Stimulated activated effector memory CD8-positive, alpha-beta T cell treated with anti-CD3 and anti-CD28 coated beads, Interleukin-12 subunit alpha, Interleukin-12 subunit beta, amount 100 ng/mL, for 72 hours (primary cell): ENCODE measurements around the gene FBXW7.

Experiments
- ATAC-seq: fragments of 150-1000 bp; cut with Tn5 transposase; 2 replicates; pipeline ENCODE4 v1.10.0; 2021
- DNase-seq, 2 donors: peaks; one replicate each; pipeline ENCODE4 v3.0.0; 2021 to 2022; ENCODE audit warnings: low spot score in 2 of 2
- H3K27ac Mint-ChIP-seq: one replicate; pipeline ENCODE4 v1.8.0; 2022; ENCODE audit warnings: mild to moderate bottlenecking, mixed read lengths
- H3K36me3 Mint-ChIP-seq: one replicate; pipeline ENCODE4 v1.8.0; 2022; ENCODE audit warnings: mild to moderate bottlenecking, mixed read lengths
- H3K4me1 Mint-ChIP-seq: one replicate; pipeline ENCODE4 v1.8.0; 2022; ENCODE audit warnings: mixed read lengths
- H3K4me3 Mint-ChIP-seq: one replicate; pipeline ENCODE4 v1.8.0; 2022; ENCODE audit warnings: mild to moderate bottlenecking, mixed read lengths
- H3K9me3 Mint-ChIP-seq: one replicate; pipeline ENCODE4 v1.8.0; 2022; ENCODE audit warnings: mixed read lengths

FBXW7 gene

GRCh38 chr4:152508818-152509217, 27.1 kb downstream of the FBXW7 start:
- Mint-ChIP-seq H3K4me3 (no peak overlapping the region), H3K36me3 (peaks cover 17% of the 10 kb centered on the region), H3K4me1 (peaks cover 34% of the 10 kb centered on the region), H3K27ac (no peak overlapping the region), H3K9me3 (no peaks in the 10 kb centered on the region)
- DNase-seq (no peak), ATAC-seq (no peak)

GRCh38 chr4:152508386-152508785, 27.5 kb downstream of the FBXW7 start:
- DNase-seq = no peak
- Mint-ChIP-seq H3K4me3 (no peak overlapping the region), H3K27ac (no peak overlapping the region), H3K36me3 (peaks cover 17% of the 10 kb centered on the region), H3K4me1 (peaks cover 34% of the 10 kb centered on the region), H3K9me3 (no peaks in the 10 kb centered on the region)
- no peak for ATAC-seq

- no peak overlapping the region for H3K27ac Mint-ChIP-seq
- peaks cover 19% of the 10 kb centered on the region for H3K4me1 Mint-ChIP-seq
- H3K4me3 Mint-ChIP-seq = no peak overlapping the region
- peaks cover 17% of the 10 kb centered on the region for H3K36me3 Mint-ChIP-seq
- H3K9me3 Mint-ChIP-seq = no peaks in the 10 kb centered on the region
- ATAC-seq (no peak), DNase-seq (no peak)
Measured at GRCh38 chr4:152503653-152504290, 32.1 kb downstream of the FBXW7 start.

- Mint-ChIP-seq H3K4me3 (no peak overlapping the region), H3K9me3 (no peaks in the 10 kb centered on the region), H3K27ac (peak overlapping the region; percentile 8), H3K36me3 (peaks cover 3% of the 10 kb centered on the region), H3K4me1 (peaks cover 29% of the 10 kb centered on the region)
- DNase-seq = no peak
- peak; percentile 92 for ATAC-seq
Measured at GRCh38 chr4:152501846-152502536, 33.9 kb downstream of the FBXW7 start.

- ATAC-seq = peak; percentile 76
- no peak overlapping the region for H3K27ac Mint-ChIP-seq
- H3K4me1 Mint-ChIP-seq = peaks cover 37% of the 10 kb centered on the region
- no peaks in the 10 kb centered on the region for H3K9me3 Mint-ChIP-seq
- H3K4me3 Mint-ChIP-seq = no peak overlapping the region
- peak; percentile 46 to 62 for DNase-seq
- H3K36me3 Mint-ChIP-seq = no peaks in the 10 kb centered on the region
Measured at GRCh38 chr4:152500800-152501434, 35.0 kb downstream of the FBXW7 start.

- Mint-ChIP-seq H3K27ac (no peak overlapping the region), H3K4me1 (peaks cover 43% of the 10 kb centered on the region), H3K36me3 (no peaks in the 10 kb centered on the region), H3K9me3 (no peaks in the 10 kb centered on the region), H3K4me3 (no peak overlapping the region)
- DNase-seq = no peak
- no peak for ATAC-seq
Measured at GRCh38 chr4:152500275-152500674, 35.6 kb downstream of the FBXW7 start.

GRCh38 chr4:152499344-152499743, 36.5 kb downstream of the FBXW7 start:
- peaks cover 44% of the 10 kb centered on the region for H3K4me1 Mint-ChIP-seq
- no peaks in the 10 kb centered on the region for H3K9me3 Mint-ChIP-seq
- no peaks in the 10 kb centered on the region for H3K36me3 Mint-ChIP-seq
- DNase-seq (no peak), ATAC-seq (no peak)
- no peak overlapping the region for H3K27ac Mint-ChIP-seq
- H3K4me3 Mint-ChIP-seq = no peak overlapping the region

GRCh38 chr4:152494020-152494419, 41.9 kb downstream of the FBXW7 start:
- ATAC-seq = no peak
- H3K4me3 Mint-ChIP-seq = no peak overlapping the region

GRCh38 chr4:152488246-152488645, 47.6 kb downstream of the FBXW7 start:
- Mint-ChIP-seq H3K4me3 (no peak overlapping the region), H3K27ac (no peak overlapping the region), H3K9me3 (no peaks in the 10 kb centered on the region), H3K4me1 (peaks cover 33% of the 10 kb centered on the region), H3K36me3 (peaks cover 7% of the 10 kb centered on the region)
- DNase-seq = no peak
- no peak for ATAC-seq

More at GRCh38 chr4:152494020-152494419, 41.9 kb downstream of the FBXW7 start:
- H3K27ac Mint-ChIP-seq = no peak overlapping the region
- H3K4me1 Mint-ChIP-seq = peaks cover 58% of the 10 kb centered on the region
- DNase-seq = no peak
- no peaks in the 10 kb centered on the region for H3K9me3 Mint-ChIP-seq
- H3K36me3 Mint-ChIP-seq = peaks cover 7% of the 10 kb centered on the region

GRCh38 chr4:152486429-152487389, 49.2 kb downstream of the FBXW7 start:
- no peak for DNase-seq
- H3K4me3 Mint-ChIP-seq = peak overlapping the region; percentile 17
- no peak for ATAC-seq
- H3K9me3 Mint-ChIP-seq = no peaks in the 10 kb centered on the region
- H3K27ac Mint-ChIP-seq = peak overlapping the region; percentile 54
- no peaks in the 10 kb centered on the region for H3K36me3 Mint-ChIP-seq
- H3K4me1 Mint-ChIP-seq = peaks cover 25% of the 10 kb centered on the region

- no peaks in the 10 kb centered on the region for H3K9me3 Mint-ChIP-seq
- peak; percentile 100 for ATAC-seq
- peak overlapping the region; percentile 54 for H3K27ac Mint-ChIP-seq
- no peaks in the 10 kb centered on the region for H3K36me3 Mint-ChIP-seq
- H3K4me3 Mint-ChIP-seq = peak overlapping the region; percentile 17
- DNase-seq = peak; percentile 10 to 64
- peaks cover 25% of the 10 kb centered on the region for H3K4me1 Mint-ChIP-seq
Measured at GRCh38 chr4:152485726-152486276, 50.1 kb downstream of the FBXW7 start.

- Mint-ChIP-seq H3K4me1 (peaks cover 51% of the 10 kb centered on the region), H3K9me3 (no peaks in the 10 kb centered on the region), H3K4me3 (no peak overlapping the region), H3K27ac (no peak overlapping the region), H3K36me3 (no peaks in the 10 kb centered on the region)
- DNase-seq (no peak), ATAC-seq (no peak)
Measured at GRCh38 chr4:152482211-152482610, 53.7 kb downstream of the FBXW7 start.

- ATAC-seq (no peak), DNase-seq (no peak)
- Mint-ChIP-seq H3K4me1 (peaks cover 53% of the 10 kb centered on the region), H3K9me3 (no peaks in the 10 kb centered on the region), H3K36me3 (no peaks in the 10 kb centered on the region), H3K27ac (no peak overlapping the region), H3K4me3 (no peak overlapping the region)
Measured at GRCh38 chr4:152480901-152481300, 55.0 kb downstream of the FBXW7 start.

GRCh38 chr4:152480326-152480725, 55.6 kb downstream of the FBXW7 start:
- Mint-ChIP-seq H3K27ac (no peak overlapping the region), H3K36me3 (no peaks in the 10 kb centered on the region)

More at GRCh38 chr4:152480326-152480725, 55.6 kb downstream of the FBXW7 start:
- no peak for ATAC-seq
- Mint-ChIP-seq H3K4me1 (peaks cover 54% of the 10 kb centered on the region), H3K9me3 (no peaks in the 10 kb centered on the region), H3K4me3 (no peak overlapping the region)
- DNase-seq = no peak
